ENCODE measurements around the gene ASS1.
A peak's percentile ranks its signal among the peaks of the same experiment; 100 is the strongest.

ASS1 gene

DNA sequence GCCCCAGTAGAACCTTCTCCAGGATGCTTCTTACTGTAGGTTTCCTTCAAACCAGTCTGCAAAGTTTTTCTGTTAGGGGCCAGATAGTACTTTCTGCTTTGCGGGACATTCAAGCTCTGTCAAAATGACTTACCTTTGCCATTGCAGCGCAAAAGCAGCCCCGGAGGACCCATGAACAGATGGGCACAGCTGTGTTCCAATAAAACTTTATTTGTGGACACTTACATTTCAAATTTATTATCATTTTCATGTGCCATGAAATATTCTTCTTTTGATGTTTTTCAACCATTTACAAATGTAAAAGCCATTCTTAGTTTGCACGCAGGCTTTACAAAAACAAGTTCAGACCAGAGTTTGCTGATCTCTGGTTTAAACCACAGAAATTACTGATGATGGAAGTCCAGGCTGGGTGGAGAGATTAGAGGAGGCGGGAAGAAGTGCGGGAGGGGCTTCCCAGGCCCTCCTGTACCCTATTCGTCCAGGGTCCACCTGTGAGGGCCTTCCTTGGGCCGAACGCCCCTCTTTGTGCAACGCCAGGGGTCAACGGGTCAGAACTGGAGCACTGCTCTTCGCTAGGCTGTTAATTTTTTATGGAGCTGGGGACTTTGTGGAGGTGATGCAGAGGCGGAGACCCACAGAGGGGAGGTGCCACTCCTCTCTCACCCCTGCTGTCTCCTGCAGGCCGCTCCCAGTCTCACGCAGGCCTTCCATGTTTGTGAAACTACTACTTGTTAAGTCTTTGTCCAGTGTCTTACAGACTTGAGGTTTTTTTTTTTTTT is 7.6 kb upstream of the ASS1 start:
- DNase-seq = no peak

DNA sequence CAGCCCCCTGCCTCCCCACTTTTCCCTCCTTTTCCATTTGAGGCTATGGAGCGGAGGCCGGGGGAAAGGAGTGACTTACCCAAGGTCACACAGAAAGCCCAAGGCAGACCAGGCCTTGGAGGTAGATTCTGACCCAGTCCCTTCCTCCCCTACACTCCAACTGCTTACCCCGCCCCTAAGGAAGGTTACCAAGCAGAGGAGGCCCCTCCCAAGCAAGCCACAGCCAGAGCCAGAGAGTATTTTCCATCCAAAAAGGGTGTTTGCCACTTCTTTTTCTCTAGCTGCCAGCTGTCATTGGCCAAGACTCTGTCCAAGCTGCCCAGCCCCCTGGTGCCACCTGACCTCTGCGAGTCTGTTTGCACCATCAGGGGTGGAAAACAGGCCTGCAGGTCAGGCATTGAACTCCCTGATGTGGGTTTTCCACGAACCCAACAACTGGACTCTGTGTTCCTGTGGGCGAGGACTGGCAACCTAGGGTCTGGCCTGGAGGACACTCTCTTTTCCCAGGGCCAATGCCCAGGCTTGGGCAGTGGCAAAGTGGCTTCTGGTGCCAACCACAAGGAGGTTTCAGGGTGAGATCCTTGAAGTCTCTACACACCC is 6.3 kb upstream of the ASS1 start:
- DNase-seq = no peak

DNA sequence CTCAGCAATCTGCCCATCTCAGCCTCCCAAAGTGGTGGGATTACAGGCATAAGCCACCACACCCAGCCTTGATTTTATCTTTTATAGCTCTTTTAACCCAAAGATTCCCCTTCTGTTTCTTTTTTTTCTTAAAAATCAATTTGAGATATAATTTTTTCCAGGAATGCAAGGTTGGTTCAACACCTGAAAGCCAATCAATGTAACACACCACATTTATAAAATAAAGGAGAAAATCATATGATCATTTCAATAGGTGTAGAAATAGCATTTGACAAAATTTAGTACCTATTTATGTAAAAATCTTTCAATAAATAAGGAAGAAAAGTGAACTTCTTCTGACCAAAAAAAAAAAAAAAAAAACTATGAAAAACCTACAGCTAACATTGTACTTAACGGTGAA is 3.7 kb upstream of the ASS1 start:
- DNase-seq = no peak

GRCh38 chr9:130442746-130443455 is 1.9 kb upstream of the ASS1 start:
- DNase-seq = no peak

- DNase-seq = no peak
These were observed 1.3 kb upstream of the ASS1 start for GRCh38 chr9:130443456-130443801.

GRCh38 chr9:130443840-130444492 is 795 bp upstream of the ASS1 start:
- DNase-seq = no peak

GRCh38 chr9:130445268-130445983 is 665 bp downstream of the ASS1 start:
- DNase-seq = no peak

DNA sequence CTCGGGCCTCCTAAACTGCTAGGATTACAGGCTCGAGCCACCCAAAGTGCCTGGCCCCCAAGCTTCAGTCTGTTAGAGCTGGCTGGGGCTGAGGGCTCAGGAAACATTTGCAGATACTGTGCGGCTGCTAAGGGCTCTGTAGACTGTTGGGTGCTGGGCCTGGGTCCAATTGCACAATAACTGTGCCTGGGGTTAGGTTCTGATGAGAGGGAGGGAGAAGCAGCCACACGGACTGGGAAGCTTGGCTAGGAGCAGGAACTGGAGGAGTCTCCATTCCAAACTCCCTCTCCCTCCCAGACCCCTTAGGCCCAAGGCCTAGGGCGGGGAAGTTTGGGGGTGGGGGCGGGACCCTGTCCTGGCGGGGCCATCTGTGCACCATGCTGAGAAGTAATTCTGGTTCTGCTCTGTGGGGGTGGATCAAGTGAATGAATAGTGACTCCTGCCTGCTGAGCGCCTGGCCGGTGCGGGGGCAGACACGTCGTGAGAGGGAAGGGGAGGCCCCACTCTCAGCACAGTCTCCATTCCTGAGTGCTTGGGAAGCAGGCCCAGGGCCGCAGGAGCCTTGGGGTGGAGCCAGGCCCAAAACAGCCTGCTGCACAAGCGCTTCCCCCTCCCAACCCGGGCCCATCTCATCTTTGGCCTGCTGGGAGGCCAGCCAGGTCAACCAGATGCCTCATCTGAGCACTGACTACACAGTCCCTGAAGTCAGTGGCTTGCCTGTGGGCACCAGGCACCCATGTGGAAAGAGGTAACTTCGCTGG is 1.5 kb downstream of the ASS1 start:
- no peak for DNase-seq

DNA sequence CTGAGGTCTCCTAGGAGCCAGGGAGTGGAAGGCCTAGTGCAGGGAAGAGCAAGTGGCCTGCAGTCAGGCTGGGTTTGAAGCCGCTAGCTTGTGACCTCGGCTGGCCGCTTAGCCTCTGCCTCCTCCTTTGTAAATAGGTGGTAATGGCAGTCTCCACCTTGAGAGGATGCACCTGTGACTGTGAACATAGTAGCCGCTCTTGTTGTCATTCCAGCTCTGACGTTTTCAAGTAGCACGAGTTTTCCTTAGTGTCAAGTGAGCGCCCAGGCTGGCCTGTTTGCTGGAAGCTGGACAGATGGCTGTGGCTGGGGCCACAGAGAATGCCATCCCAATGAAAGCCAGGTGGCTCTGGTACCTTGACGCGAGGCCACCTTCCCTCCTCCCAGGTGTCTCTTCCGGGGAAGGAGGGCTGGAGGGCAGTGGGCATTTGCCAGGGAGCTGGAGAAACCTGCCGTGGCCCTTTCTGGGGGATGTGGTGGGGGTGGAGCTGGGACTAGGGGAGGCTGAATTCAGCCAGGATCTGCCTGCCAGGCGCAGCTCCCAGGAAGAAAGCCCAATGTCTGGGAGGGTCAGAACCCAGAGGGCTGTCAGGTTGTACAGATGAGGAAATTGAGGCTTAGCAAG is 2.5 kb downstream of the ASS1 start:
- DNase-seq = no peak

DNA sequence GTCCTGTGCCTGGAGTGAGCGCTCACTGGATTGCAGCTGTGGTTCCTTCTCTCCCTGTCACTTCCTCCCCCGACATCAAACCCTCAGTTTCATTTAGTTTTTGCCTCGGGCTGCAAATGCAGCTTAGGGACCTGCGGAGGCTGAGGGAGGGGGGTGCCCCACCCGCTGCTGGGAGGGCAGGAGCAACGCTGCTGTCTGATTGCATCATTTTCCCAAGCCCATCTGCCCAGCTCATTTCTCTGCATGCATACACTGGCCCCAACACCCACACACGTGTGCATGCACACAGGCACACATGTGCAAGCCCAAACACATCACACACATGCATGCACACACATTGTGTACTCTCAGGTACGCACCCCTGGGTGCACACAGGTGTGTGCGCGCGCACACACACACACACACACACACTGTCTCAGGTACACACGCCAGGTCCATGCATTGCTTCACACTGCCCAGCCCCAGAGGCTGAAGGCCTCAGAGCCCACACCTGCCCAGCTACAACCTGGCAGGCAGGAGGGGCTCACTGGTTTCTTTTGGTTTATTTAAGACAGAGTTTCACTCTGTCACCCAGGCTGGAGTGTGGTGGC is 3.4 kb downstream of the ASS1 start:
- DNase-seq = no peak

DNA sequence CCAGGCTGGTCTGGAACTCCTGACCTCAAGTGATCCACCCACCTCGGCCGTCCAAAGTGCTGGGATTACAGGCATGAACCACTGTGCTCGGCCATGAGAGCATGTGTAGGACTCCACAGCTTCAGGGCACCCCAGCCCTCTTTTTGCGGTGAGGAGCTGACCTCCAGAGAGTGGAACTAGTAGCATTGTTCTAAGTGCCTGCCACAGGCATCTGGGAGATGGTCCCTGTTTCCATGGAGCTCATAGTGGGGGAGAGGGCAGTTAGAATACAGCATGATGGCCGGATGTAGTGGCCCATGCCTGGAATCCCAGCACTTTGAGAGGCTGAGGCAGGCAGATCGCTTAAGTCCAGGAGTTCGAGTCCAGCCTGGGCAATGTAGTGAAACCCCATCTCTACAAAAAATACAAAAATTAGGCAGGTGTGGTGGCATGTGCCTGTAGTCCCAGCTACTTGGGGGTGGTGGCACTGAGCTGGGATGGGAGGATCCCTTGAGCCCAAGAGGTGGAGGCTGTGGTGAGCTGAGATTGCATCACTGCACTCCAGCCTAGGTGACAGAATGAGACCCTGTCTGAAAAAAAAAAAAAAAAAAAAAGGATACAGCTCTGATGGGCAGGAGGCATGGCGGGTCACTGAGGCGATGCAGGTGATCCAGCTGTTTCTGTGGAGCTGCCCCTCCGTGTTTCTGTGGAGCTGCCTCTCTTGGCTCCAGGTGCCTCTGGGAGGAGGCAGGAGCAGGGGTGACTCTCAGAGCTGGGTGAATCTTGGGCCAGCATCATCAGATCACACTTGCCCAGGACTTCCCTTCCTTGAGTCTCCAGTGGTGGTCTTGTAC is 4.2 kb downstream of the ASS1 start:
- no peak for DNase-seq

- no peak for DNase-seq
These were observed 5.7 kb downstream of the ASS1 start for GRCh38 chr9:130450344-130451003.

DNA sequence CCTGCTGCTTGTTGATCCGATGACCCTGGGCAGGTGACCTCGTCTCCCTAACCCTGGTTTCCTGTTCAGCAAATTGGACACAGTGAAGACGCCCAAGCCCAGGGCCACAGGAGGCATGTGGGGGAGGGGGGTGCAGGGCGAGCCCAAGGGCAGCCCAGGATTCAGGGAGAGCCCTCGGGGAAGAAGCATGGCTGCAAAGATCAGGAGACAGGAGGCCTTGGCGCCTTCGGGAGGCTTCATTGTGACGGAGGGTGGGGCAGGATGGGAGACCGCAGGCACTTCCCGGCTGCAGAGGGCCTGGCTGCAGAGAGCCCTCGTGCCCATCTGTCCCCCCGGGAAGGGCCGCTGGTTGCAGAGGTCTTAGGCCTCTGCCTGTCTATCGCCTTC is 6.2 kb downstream of the ASS1 start:
- DNase-seq = no peak

GRCh38 chr9:130451509-130452388 is 7.0 kb downstream of the ASS1 start:
- DNase-seq = peak; percentile 90

DNA sequence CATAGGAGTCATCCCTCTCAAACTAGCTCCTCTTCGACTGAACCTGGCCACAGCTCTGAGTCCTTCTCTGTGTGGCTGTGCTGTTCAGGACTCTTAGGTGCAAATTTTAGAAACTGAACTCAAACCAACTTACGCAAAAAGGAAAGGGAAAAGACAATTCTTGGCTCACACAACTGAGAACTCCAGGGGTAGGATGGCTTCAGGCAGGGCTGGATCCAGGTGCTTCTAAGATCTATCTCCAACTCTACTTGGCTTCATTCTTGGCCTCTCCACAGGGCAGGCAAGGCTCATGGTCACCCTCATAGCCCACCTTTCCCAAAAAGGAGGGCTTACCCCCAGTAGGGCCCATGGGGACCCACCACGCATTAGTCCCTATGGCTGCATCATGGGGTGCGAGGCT is 8.1 kb downstream of the ASS1 start:
- no peak for DNase-seq

GRCh38 chr9:130453487-130453886 is 8.7 kb downstream of the ASS1 start:
- DNase-seq = peak; percentile 89

DNA sequence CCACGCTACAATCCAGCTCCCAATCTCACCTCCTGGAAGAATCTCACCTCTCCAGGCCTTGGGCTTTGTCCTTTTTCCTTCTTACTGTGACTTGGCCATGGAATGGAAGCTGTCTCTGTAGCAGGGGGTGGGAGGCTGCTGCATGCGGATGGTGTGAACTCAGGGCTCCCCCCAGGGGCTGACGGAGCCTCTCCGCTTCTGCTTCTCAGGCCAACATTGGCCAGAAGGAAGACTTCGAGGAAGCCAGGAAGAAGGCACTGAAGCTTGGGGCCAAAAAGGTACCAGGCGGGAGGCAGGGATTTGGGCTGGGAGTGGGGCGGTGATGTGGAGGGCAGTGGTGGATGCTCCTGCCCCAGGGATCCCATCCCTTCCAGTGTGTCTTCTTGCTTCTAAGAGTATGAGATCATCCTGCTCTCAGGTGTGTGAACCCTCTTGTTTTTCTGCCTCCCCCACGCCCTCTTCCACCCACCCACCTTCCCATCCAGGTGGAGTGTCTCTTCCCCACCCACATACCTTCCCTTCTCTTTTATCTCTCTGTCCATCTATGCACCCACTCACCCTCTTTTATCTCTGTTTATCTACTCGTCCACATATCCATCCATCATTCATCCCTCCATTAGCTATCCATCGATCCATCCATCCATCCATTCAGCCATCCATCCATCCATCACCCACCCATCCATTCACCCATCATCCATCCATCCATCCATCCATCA is 9.5 kb downstream of the ASS1 start:
- DNase-seq = no peak

DNA sequence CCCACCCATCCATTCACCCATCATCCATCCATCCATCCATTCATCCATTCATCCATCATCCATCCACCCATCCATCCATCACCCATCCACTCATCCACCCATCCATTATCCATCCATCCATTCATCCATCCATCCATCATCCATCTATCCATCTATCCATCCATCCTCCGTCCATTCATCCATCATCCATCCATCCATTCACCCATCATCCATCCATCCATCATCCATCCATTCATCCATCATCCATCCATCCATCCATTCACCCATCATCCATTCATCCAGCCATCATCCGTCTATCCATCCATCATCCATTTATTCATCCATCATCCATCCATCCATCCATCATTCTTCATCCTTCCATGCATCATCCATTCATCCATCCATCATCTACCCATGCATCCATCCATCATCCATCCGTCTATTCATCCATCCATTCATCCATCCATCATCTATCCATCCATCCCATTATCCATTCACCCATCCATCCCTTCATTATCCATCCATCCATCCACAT is 10.1 kb downstream of the ASS1 start:
- no peak for DNase-seq
